H9 (cell line): ENCODE data around the gene DDTL. TPM values are rescaled to one million over a fixed set of nuclear protein-coding genes. Genes with fewer than 3 reads are reported as not detected.
"Not testable (repeated sequence)": the region's sequence is repeated elsewhere in the genome, so short reads cannot be mapped to it uniquely, and the experiment has no call there.

Source experiments
- DNase-seq: peaks from one replicate; pipeline ENCODE4 v3.0.0-alpha.2; 2017
- H2AFZ ChIP-seq: one replicate; pipeline ENCODE4 v1.6.1; 2013; ENCODE audit warnings: mild to moderate bottlenecking, low read length, control low read depth, moderate library complexity
- H2AK5ac ChIP-seq: 2 replicates; pipeline ENCODE4 v1.6.1; 2013; ENCODE audit warnings: low read length, control low read depth, mixed read lengths; ENCODE audit not compliant: insufficient read length
- H2BK120ac ChIP-seq: one replicate; pipeline ENCODE4 v1.6.1; 2013; ENCODE audit warnings: low read depth, mild to moderate bottlenecking, low read length, control low read depth, inconsistent platforms; ENCODE audit not compliant: poor library complexity, severe bottlenecking
- H2BK12ac ChIP-seq: 2 replicates; pipeline ENCODE4 v1.6.1; 2013; ENCODE audit warnings: low read length, control low read depth, mixed read lengths, low read depth; ENCODE audit not compliant: insufficient read length
- H2BK15ac ChIP-seq: 2 replicates; pipeline ENCODE4 v1.6.1; 2013; ENCODE audit warnings: low read depth, low read length, control low read depth
- H2BK20ac ChIP-seq: one replicate; pipeline ENCODE4 v1.6.1; 2013; ENCODE audit warnings: low read depth, mild to moderate bottlenecking, low read length, control low read depth, inconsistent platforms; ENCODE audit not compliant: poor library complexity, severe bottlenecking
- H2BK5ac ChIP-seq: 2 replicates; pipeline ENCODE4 v1.6.1; 2013; ENCODE audit warnings: low read length, control low read depth, mixed read lengths; ENCODE audit not compliant: insufficient read length
- H3K14ac ChIP-seq: 2 replicates; pipeline ENCODE4 v1.6.1; 2013; ENCODE audit warnings: low read length, control low read depth; ENCODE audit not compliant: insufficient read depth
- H3K18ac ChIP-seq: 2 replicates; pipeline ENCODE4 v1.6.1; 2013; ENCODE audit warnings: low read depth, mild to moderate bottlenecking, mixed read lengths, low read length, control low read depth; ENCODE audit not compliant: insufficient read length
- H3K23ac ChIP-seq: 2 replicates; pipeline ENCODE4 v1.6.1; 2013; ENCODE audit warnings: low read length, control low read depth, mixed read lengths, low read depth; ENCODE audit not compliant: insufficient read length
- H3K23me2 ChIP-seq: 2 replicates; pipeline ENCODE4 v1.6.1; 2013; ENCODE audit warnings: low read depth, mild to moderate bottlenecking, mixed read lengths, low read length, control low read depth; ENCODE audit not compliant: insufficient read length, poor library complexity, severe bottlenecking
- H3K27ac ChIP-seq: 2 replicates; pipeline ENCODE4 v1.5.1; 2013; ENCODE audit warnings: low read length, control low read depth, mixed read lengths, low read depth; ENCODE audit not compliant: insufficient read length
- H3K27me3 ChIP-seq: 2 replicates; pipeline ENCODE4 v1.6.1; 2013; ENCODE audit warnings: low read length, control low read depth, inconsistent platforms; ENCODE audit not compliant: insufficient read depth
- H3K4ac ChIP-seq: 2 replicates; pipeline ENCODE4 v1.6.1; 2013; ENCODE audit warnings: low read depth, mild to moderate bottlenecking, control low read depth, inconsistent platforms, low read length, moderate library complexity
- H3K4me1 ChIP-seq: 2 replicates; pipeline ENCODE4 v1.6.1; 2013; ENCODE audit warnings: low read length, control low read depth, inconsistent platforms; ENCODE audit not compliant: insufficient read depth
- H3K4me2 ChIP-seq: 2 replicates; pipeline ENCODE4 v1.6.1; 2013; ENCODE audit warnings: low read length, control low read depth, mixed read lengths; ENCODE audit not compliant: insufficient read length, insufficient read depth
- H3K56ac ChIP-seq: 2 replicates; pipeline ENCODE4 v1.6.1; 2013; ENCODE audit warnings: low read depth, mild to moderate bottlenecking, mixed read lengths, low read length, control low read depth; ENCODE audit not compliant: insufficient read length
- H3K79me1 ChIP-seq: 2 replicates; pipeline ENCODE4 v1.6.1; 2013; ENCODE audit warnings: low read depth, mild to moderate bottlenecking, moderate library complexity, low read length, control low read depth, inconsistent platforms; ENCODE audit not compliant: insufficient read depth, poor library complexity, severe bottlenecking
- H3K79me2 ChIP-seq: 2 replicates; pipeline ENCODE4 v1.6.1; 2013; ENCODE audit warnings: low read length, control low read depth, inconsistent platforms; ENCODE audit not compliant: insufficient read depth
- H3K9ac ChIP-seq: 2 replicates; pipeline ENCODE4 v1.6.1; 2013; ENCODE audit warnings: low read length, control low read depth, mixed read lengths; ENCODE audit not compliant: insufficient read length; ENCODE audit errors: extremely low read depth
- H3K9me3 ChIP-seq: one replicate; pipeline ENCODE4 v1.6.1; 2013; ENCODE audit warnings: low read depth, low read length, inconsistent platforms; ENCODE audit not compliant: control insufficient read depth
- H3T11ph ChIP-seq: one replicate; pipeline ENCODE4 v1.6.1; 2013; ENCODE audit warnings: mild to moderate bottlenecking, low read length, control low read depth, inconsistent platforms
- H4K20me1 ChIP-seq: one replicate; pipeline ENCODE4 v1.6.1; 2013; ENCODE audit not compliant: control insufficient read depth, insufficient read length, insufficient read depth
- H4K5ac ChIP-seq: 2 replicates; pipeline ENCODE4 v1.6.1; 2013; ENCODE audit warnings: low read depth, mild to moderate bottlenecking, mixed read lengths, low read length, control low read depth; ENCODE audit not compliant: insufficient read length
- H4K8ac ChIP-seq: replicated peaks from 2 replicates; pipeline ENCODE4 v1.6.1; 2013; ENCODE audit warnings: low read length, control low read depth, mixed read lengths, low read depth; ENCODE audit not compliant: insufficient read length
- H4K91ac ChIP-seq: 2 replicates; pipeline ENCODE4 v1.6.1; 2013; ENCODE audit warnings: low read depth, mild to moderate bottlenecking, moderate library complexity, mixed read lengths, low read length, control low read depth; ENCODE audit not compliant: insufficient read length
- H3K27ac Mint-ChIP-seq, 3 experiments: 2 replicates in 2 of 3; 3 replicates in 1 of 3; pipeline ENCODE4 v1.8.0; 2020 to 2021; ENCODE audit warnings: mixed read lengths in 3 of 3, mild to moderate bottlenecking in 1 of 3, moderate library complexity in 1 of 3
- H3K27me3 Mint-ChIP-seq: 2 replicates; pipeline ENCODE4 v1.8.0; 2021; ENCODE audit warnings: low read depth, mild to moderate bottlenecking, moderate library complexity, mixed read lengths
- H3K36me3 Mint-ChIP-seq, 3 experiments: 2 replicates in 2 of 3; 3 replicates in 1 of 3; pipeline ENCODE4 v1.8.0; 2020 to 2021; ENCODE audit warnings: low read depth in 3 of 3, mixed read lengths in 3 of 3; ENCODE audit not compliant: insufficient read depth in 1 of 3
- H3K4me1 Mint-ChIP-seq, 2 experiments: 2 replicates each; pipeline ENCODE4 v1.8.0; 2020; ENCODE audit warnings: mixed read lengths in 2 of 2
- H3K4me3 Mint-ChIP-seq, 2 experiments: 2 replicates in 1 of 2; 3 replicates in 1 of 2; pipeline ENCODE4 v1.8.0; 2020 to 2021; ENCODE audit warnings: mild to moderate bottlenecking in 2 of 2, mixed read lengths in 2 of 2, moderate library complexity in 1 of 2
- H3K9me3 Mint-ChIP-seq, 2 experiments: 2 replicates in 1 of 2; 3 replicates in 1 of 2; pipeline ENCODE4 v1.8.0; 2020; ENCODE audit warnings: mild to moderate bottlenecking in 2 of 2, mixed read lengths in 2 of 2, moderate library complexity in 1 of 2
- WGBS: extraction: QIAGEN DNeasy Blood & Tissue Kit; methylation state at CpG from one replicate; pipeline ENCODE4 v1.1.7; 2013; ENCODE audit warnings: missing lambda C conversion rate, low lambda C conversion rate, mixed read lengths; ENCODE audit not compliant: insufficient read length; ENCODE audit errors: extremely low coverage; 5-methylcytosine and 5-hydroxymethylcytosine counted together
- total RNA-seq: library from RNA; stranded (reverse); gene quantifications from 2 replicates; pipeline ENCODE4 v1.2.1, GENCODE V29; 2021

The DDTL gene
- total RNA-seq, 1 experiment from 2014 or later, result not detected

- H3K4me1 ChIP-seq, H3K27ac ChIP-seq, H3K9ac ChIP-seq, H2AK5ac ChIP-seq, H2BK15ac ChIP-seq, H3T11ph ChIP-seq, H3K9me3 Mint-ChIP-seq, H3K23ac ChIP-seq, H3K79me2 ChIP-seq, H2BK20ac ChIP-seq, H3K23me2 ChIP-seq, H3K79me1 ChIP-seq, H3K4me2 ChIP-seq, DNase-seq, H4K91ac ChIP-seq, H3K4me3 Mint-ChIP-seq, H3K56ac ChIP-seq, H3K27me3 ChIP-seq, H3K18ac ChIP-seq, H2BK5ac ChIP-seq, H2BK120ac ChIP-seq, H4K5ac ChIP-seq, H2AFZ ChIP-seq, H4K20me1 ChIP-seq, H3K4ac ChIP-seq, H3K27me3 Mint-ChIP-seq, H3K4me1 Mint-ChIP-seq, H3K9me3 ChIP-seq, H4K8ac ChIP-seq, H2BK12ac ChIP-seq, H3K14ac ChIP-seq, H3K27ac Mint-ChIP-seq: not testable (repeated sequence)
- WGBS, result no CpG with 5 or more reads among the region's 18 CpGs
- H3K36me3 Mint-ChIP-seq, result peaks cover 21 to 22% (median 21%) of the 10 kb centered on the region in 3 experiments
Observed at GRCh38 chr22:23966094-23966493, 594 bp upstream of the DDTL start.
